HG03159 (cell line): ENCODE measurements around the gene MARK3.
"Not testable (repeated sequence)": the region's sequence is repeated elsewhere in the genome, so short reads cannot be mapped to it uniquely, and the experiment has no call there.

Source experiments
- ATAC-seq: cut with Tn5 transposase; IDR thresholded peaks from one replicate; pipeline ENCODE4 v1.9.1; 2021; ENCODE audit warnings: mild to moderate bottlenecking, moderate library complexity; ENCODE audit not compliant: unreplicated experiment

Gene MARK3

GRCh38 chr14:103509864-103510723 lies 124.9 kb downstream of the MARK3 start:
- no peak for ATAC-seq

- ATAC-seq = no peak
These were observed 125.8 kb downstream of the MARK3 start for GRCh38 chr14:103510724-103511693.

- ATAC-seq = not testable (repeated sequence)
These were observed 127.0 kb downstream of the MARK3 start for GRCh38 chr14:103512180-103512579.

- no peak for ATAC-seq
These were observed 127.7 kb downstream of the MARK3 start for GRCh38 chr14:103512701-103513611.

- no peak for ATAC-seq
These were observed 129.6 kb downstream of the MARK3 start for GRCh38 chr14:103514596-103515421.

GRCh38 chr14:103516426-103517173 lies 131.4 kb downstream of the MARK3 start:
- ATAC-seq = no peak

GRCh38 chr14:103517174-103517566 lies 132.0 kb downstream of the MARK3 start:
- no peak for ATAC-seq

- ATAC-seq = no peak
These were observed 132.7 kb downstream of the MARK3 start for GRCh38 chr14:103517721-103518421.

- no peak for ATAC-seq
These were observed 133.3 kb downstream of the MARK3 start for GRCh38 chr14:103518422-103519042.

- no peak for ATAC-seq
These were observed 134.0 kb downstream of the MARK3 start for GRCh38 chr14:103519043-103519836.

GRCh38 chr14:103519837-103520212 lies 134.6 kb downstream of the MARK3 start:
- ATAC-seq = no peak

GRCh38 chr14:103520269-103520656 lies 135.0 kb downstream of the MARK3 start:
- no peak for ATAC-seq

GRCh38 chr14:103520657-103521437 lies 135.6 kb downstream of the MARK3 start:
- peak; percentile 40 for ATAC-seq

- ATAC-seq = no peak
These were observed 136.3 kb downstream of the MARK3 start for GRCh38 chr14:103521438-103521950.

- no peak for ATAC-seq
These were observed 136.8 kb downstream of the MARK3 start for GRCh38 chr14:103521951-103522563.
